Measurements from ENCODE around the gene GPC1.
A peak's percentile ranks its signal among the peaks of the same experiment; 100 is the strongest.

The GPC1 gene

DNA sequence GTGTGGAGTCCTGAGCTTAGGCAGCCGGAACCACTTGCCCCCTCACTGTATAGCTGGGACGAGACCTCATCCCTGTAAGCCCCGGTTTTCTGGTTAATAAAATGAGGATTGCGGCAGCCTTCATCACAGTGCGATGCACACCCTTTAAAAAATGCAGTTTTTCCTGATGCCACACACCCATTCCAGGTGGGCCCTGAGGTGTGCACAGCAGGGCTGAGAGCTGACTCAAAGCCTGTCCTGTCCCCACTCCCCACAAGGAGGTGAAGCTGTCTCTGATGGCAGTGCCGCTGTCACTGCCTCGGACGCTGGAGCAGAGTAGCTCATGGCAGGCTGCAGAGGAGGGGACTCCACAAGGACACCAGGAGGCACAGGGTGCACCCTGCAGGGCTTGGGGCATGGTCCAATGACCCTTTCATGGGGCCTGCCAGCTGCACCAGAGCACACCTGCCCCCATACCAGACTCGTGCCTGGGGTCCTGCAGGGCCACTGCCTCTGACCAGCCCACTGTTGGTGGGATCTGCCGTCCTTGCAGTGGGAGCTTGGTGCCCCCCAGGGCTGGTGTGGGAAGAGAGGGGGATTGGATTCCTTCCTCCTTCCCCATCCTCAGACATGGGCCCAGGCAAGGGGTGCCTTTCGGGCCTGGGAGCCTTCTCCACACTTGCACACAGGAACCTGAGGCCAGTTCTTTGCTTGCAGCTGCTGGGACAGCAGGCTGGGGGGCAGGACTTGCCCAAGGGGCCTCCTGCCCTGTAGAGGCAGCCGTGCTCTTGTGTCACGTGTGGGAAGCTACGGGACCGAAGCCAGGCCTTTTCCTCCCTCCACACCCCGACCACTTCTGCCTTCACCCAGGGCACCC lies 22.8 kb downstream of the GPC1 start:
- H3K4me1 ChIP-seq (ENCODE audit: control insufficient read depth, insufficient read depth, low read length), result no peaks in the 10 kb centered on the region
- no peaks in the 10 kb centered on the region for H3K9me3 ChIP-seq (ENCODE audit: control insufficient read depth, insufficient read depth, low read depth, low read length)
- CTCF ChIA-PET, result interaction anchor here (1.2 kb wide), 1 partner anchor 16 kb away, joined by 4 read pairs; no protein-coding TSS in a partner anchor
- H3K4me3 ChIP-seq (ENCODE audit: low read depth, low read length), result no peak overlapping the region
- TF ChIP-seq GLIS2 (tag by site-specific recombination; IDR thresholded peaks at IDR 0.05) (peak; percentile 57; the same call in 1 of the 2 replicates), ZNF155 (tag by site-specific recombination; IDR thresholded peaks at IDR 0.05) (no peak), SCRT2 (tag by site-specific recombination; IDR thresholded peaks at IDR 0.05) (no peak), BCL6B (tag by site-specific recombination; IDR thresholded peaks at IDR 0.05) (no peak), GLIS1 (tag by site-specific recombination; IDR thresholded peaks at IDR 0.05) (peak; percentile 76), ZBTB21 (tag by site-specific recombination; IDR thresholded peaks at IDR 0.05) (no peak), ZBTB17 (tag by site-specific recombination; IDR thresholded peaks at IDR 0.05) (no peak)
- POLR2A ChIA-PET, result no interaction called here
- H3K36me3 ChIP-seq (ENCODE audit: control insufficient read depth in 2 of 2, insufficient read depth in 1 of 2, low read length in 2 of 2), result peaks cover 0 to 2% of the 10 kb centered on the region in 2 experiments; a peak in 1 of 3 replicates
- H3K27ac ChIP-seq (ENCODE audit: extremely low read depth, low read depth, low read length), result no peak overlapping the region

- TF ChIP-seq ELK4 (IDR thresholded peaks at IDR 0.05; ENCODE audit: borderline replicate concordance, low read depth, low read length) (no peak), ZFP69B (tag by site-specific recombination; IDR thresholded peaks at IDR 0.05) (no peak), SCRT1 (tag by site-specific recombination; IDR thresholded peaks at IDR 0.05; ENCODE audit: borderline replicate concordance) (peak; percentile 95), SCRT2 (tag by site-specific recombination; IDR thresholded peaks at IDR 0.05) (peak; percentile 83), GLIS1 (tag by site-specific recombination; IDR thresholded peaks at IDR 0.05) (0 out of 2 replicates have a peak, but pooled peaks have one; percentile 0), ZFHX2 (tag by site-specific recombination; conservative IDR thresholded peaks at IDR 0.05) (no peak)
- H3K4me3 ChIP-seq (ENCODE audit: low read depth, low read length), result no peak overlapping the region
- ChIA-PET CTCF (interaction anchor here (1.2 kb wide), 1 partner anchor 16 kb away, joined by 4 read pairs; no protein-coding TSS in a partner anchor), POLR2A (no interaction called here)
- H3K36me3 ChIP-seq (ENCODE audit: control insufficient read depth in 2 of 2, insufficient read depth in 1 of 2, low read length in 2 of 2), result peaks cover 0 to 8% of the 10 kb centered on the region in 2 experiments; a peak in 1 of 3 replicates
- no peaks in the 10 kb centered on the region for H3K4me1 ChIP-seq (ENCODE audit: control insufficient read depth, insufficient read depth, low read length)
- no peaks in the 10 kb centered on the region for H3K9me3 ChIP-seq (ENCODE audit: control insufficient read depth, insufficient read depth, low read depth, low read length)
- no peak overlapping the region for H3K27ac ChIP-seq (ENCODE audit: extremely low read depth, low read depth, low read length)
Observed at GRCh38 chr2:240458900-240459391, 23.5 kb downstream of the GPC1 start.

DNA sequence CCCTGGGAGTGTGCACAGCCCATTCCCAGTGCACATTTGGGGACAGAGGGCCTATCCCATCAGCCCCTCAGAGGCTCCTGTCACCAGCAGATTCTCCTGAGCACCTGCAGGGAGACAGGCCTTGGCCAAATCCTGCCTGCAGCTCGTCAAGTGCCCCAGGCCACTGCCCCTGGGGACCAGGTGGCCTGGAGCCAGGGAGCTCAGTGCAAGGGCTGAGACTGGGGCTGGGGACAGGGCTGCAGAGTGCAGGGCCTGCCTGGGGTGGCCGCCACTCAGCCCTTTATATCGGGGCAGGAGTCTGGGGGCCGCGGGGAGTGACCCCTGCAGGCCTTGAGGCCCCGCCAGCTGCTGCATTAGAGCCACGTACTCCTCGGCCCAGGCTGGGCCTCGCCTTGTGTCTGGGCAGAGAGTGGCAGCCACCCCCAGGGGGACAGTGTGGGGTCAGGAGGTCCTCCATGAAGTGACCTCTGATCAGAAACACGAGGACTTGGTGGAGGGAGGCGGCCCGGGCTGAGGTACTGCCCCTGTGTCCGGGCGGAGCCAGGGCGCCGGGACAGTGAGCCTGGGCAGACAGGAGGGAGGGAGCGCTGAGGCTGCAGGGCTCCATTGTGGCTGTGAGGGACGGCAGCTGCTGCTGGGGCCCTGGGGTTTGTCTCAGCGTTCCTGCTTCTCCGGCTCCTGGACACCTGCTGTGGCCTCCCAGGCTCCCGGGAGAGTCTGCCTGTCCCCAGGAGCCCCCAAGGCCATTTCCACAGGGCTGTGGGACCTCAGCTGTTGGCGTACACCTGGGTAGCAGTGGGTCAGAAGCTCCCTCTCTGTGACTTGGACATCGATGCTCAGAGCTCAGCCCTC lies 24.2 kb downstream of the GPC1 start:
- H3K27ac ChIP-seq (ENCODE audit: extremely low read depth, low read depth, low read length), result no peak overlapping the region
- CTCF ChIA-PET, result interaction anchor here (1.2 kb wide), 1 partner anchor 15 kb away, joined by 4 read pairs; no protein-coding TSS in a partner anchor
- peaks cover 0 to 15% of the 10 kb centered on the region in 2 experiments; a peak in 1 of 3 replicates for H3K36me3 ChIP-seq (ENCODE audit: control insufficient read depth in 2 of 2, insufficient read depth in 1 of 2, low read length in 2 of 2)
- TF ChIP-seq ZNF521 (tag by site-specific recombination; IDR thresholded peaks at IDR 0.05), result no peak
- TF ChIP-seq ZIC2 (tag by site-specific recombination; IDR thresholded peaks at IDR 0.05), result peak; percentile 76
- POLR2A ChIA-PET, result no interaction called here
- H3K4me3 ChIP-seq (ENCODE audit: low read depth, low read length), result no peak overlapping the region
- H3K9me3 ChIP-seq (ENCODE audit: control insufficient read depth, insufficient read depth, low read depth, low read length), result no peaks in the 10 kb centered on the region
- no peaks in the 10 kb centered on the region for H3K4me1 ChIP-seq (ENCODE audit: control insufficient read depth, insufficient read depth, low read length)

All from HEK293 (cell line).